Calu3 (cell line): ENCODE data around the gene AGPAT3. TPM values are rescaled to one million over a fixed set of nuclear protein-coding genes. Genes with fewer than 3 reads are reported as not detected.

Source experiments
- BruUV-seq: library from RNA; stranded (reverse); fragments of 400-500 nt; replicated peaks from 2 replicates; lab custom pipeline; 2021; lab: Mats Ljungman, UMichigan
- CTCF ChIA-PET: fragments of 300-600 bp; sonication (Branson Sonifier 250); formaldehyde crosslinking; loops from one replicate; lab custom pipeline; 2022; ENCODE audit warnings: antibody characterized with exemption; lab: Charles Lee
- DNase-seq: peaks from one replicate; pipeline ENCODE4 v3.0.0; 2022
- H3K27ac Mint-ChIP-seq: one replicate; pipeline ENCODE4 v1.8.0; 2022; ENCODE audit warnings: mixed read lengths; ENCODE audit not compliant: unreplicated experiment
- H3K27me3 Mint-ChIP-seq: one replicate; pipeline ENCODE4 v1.8.0; 2022; ENCODE audit warnings: mixed read lengths; ENCODE audit not compliant: unreplicated experiment
- H3K36me3 Mint-ChIP-seq: one replicate; pipeline ENCODE4 v1.8.0; 2022; ENCODE audit warnings: mild to moderate bottlenecking, moderate library complexity, mixed read lengths; ENCODE audit not compliant: insufficient read depth, unreplicated experiment
- H3K4me1 Mint-ChIP-seq: one replicate; pipeline ENCODE4 v1.8.0; 2022; ENCODE audit warnings: mild to moderate bottlenecking, low read depth, mixed read lengths; ENCODE audit not compliant: unreplicated experiment
- H3K4me3 Mint-ChIP-seq: one replicate; pipeline ENCODE4 v1.8.0; 2022; ENCODE audit warnings: mild to moderate bottlenecking, low read depth, moderate library complexity, mixed read lengths; ENCODE audit not compliant: unreplicated experiment
- H3K9me3 Mint-ChIP-seq: one replicate; pipeline ENCODE4 v1.8.0; 2022; ENCODE audit warnings: low read depth, mixed read lengths; ENCODE audit not compliant: unreplicated experiment
- intact Hi-C: fragments of 100-400 bp; cut with micrococcal nuclease; formaldehyde crosslinking; loops from one replicate; pipeline ENCODE4 v1.10.0; 2022; ENCODE audit not compliant: unreplicated experiment
- total RNA-seq: library from RNA; stranded (reverse); gene quantifications from 2 replicates; pipeline ENCODE4 v1.2.3, GENCODE V29; 2022
- TF ChIP-seq, protein P1 (sequence below): fragments of 200-600 bp; IDR thresholded peaks from one replicate; pipeline ENCODE4 v1.8.0; 2022; ENCODE audit warnings: antibody characterized with exemption; ENCODE audit not compliant: unreplicated experiment

The AGPAT3 gene
- total RNA-seq, 1 experiment from 2014 or later, result 61.2 TPM

DNA sequence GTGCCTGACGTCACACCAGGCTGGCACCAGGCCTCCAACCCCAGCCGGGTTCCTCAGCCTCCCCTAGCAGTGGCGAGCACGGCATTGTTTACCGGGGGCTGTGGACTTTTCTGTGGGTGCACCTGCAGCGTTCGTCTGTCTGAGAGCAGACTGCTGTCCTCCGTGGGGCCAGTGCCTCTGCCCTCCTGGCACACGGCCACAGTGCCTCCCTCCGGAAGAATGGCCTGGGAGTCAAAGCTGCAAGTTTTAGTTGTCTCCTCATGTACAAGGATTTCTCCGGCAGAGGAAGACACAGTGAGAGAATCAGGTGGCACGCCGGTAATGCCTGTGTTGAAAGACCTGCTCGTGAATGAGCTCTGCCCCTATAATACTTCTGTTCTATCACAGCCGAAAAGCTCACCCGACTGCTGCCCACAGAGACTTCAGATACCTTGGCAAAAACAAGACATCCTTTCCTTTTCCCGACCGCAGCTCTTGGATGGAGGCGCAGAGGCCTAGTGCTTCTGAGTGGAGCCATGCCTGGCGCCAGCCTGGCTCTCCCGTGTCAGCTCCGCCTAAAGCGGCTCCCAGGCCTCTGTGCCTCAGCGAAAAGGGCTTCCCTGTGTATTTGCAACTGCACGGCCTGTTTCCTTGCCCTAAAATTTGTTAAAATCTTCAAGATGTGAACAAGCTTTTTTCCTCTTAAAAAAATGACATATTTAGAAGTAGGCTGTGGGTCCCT, 71.4 kb downstream of the AGPAT3 start:
- CTCF ChIA-PET, result interaction anchor here (0.7 kb wide), 1 partner anchor 71 kb away, joined by 3 read pairs; no protein-coding TSS in a partner anchor
- H3K4me1 Mint-ChIP-seq, result no peaks in the 10 kb centered on the region
- peaks cover 8% of the 10 kb centered on the region for H3K36me3 Mint-ChIP-seq
- H3K9me3 Mint-ChIP-seq, result no peaks in the 10 kb centered on the region
- no peak overlapping the region for H3K27ac Mint-ChIP-seq
- TF ChIP-seq, protein P1, sequence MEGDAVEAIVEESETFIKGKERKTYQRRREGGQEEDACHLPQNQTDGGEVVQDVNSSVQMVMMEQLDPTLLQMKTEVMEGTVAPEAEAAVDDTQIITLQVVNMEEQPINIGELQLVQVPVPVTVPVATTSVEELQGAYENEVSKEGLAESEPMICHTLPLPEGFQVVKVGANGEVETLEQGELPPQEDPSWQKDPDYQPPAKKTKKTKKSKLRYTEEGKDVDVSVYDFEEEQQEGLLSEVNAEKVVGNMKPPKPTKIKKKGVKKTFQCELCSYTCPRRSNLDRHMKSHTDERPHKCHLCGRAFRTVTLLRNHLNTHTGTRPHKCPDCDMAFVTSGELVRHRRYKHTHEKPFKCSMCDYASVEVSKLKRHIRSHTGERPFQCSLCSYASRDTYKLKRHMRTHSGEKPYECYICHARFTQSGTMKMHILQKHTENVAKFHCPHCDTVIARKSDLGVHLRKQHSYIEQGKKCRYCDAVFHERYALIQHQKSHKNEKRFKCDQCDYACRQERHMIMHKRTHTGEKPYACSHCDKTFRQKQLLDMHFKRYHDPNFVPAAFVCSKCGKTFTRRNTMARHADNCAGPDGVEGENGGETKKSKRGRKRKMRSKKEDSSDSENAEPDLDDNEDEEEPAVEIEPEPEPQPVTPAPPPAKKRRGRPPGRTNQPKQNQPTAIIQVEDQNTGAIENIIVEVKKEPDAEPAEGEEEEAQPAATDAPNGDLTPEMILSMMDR, result no peak
- no peak for DNase-seq
- H3K27me3 Mint-ChIP-seq, result no peaks in the 10 kb centered on the region
- BruUV-seq, result no TSS peak
- intact Hi-C loops, result no loop called here
- no peak overlapping the region for H3K4me3 Mint-ChIP-seq

DNA sequence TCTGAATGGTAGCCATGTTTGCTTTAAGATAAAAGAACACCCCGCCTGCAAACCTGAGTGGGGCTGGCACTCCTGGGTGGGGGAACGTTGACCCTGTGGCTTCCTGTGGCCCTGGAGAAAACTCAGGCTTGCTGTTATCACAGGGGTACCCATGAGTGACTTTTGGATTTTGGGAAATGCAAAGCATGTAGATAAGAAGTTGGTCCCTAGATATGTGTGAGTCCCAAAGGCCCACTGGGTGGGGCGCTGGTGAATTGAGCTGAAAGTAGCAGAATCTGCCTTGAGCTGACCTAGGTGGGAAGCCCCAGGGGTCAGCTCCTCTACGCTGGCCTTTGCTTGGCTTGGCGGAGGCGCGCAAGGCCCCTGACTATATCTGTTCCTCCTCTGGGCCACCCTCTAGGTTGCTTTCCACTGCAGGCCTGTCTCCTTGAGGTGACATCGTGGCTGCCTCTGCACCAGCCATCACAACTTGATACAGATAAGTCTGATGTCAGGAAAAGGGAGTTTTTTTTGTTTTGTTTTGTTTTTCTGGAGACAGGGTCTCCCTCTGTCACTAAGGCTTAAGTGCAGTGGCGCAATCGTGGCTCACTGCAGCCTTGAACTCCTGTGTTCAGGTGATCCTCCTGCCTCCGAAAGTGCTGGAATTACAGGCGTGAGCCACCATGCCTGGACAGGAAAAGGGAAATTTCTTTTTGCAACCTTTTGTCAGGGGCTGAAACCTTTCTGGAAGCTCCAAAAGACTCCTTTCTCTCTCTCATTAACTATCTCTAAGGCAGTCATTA, 72.2 kb downstream of the AGPAT3 start:
- TF ChIP-seq, protein P1, result no peak
- no peak for DNase-seq
- CTCF ChIA-PET, result no interaction called here
- BruUV-seq, result no TSS peak
- H3K36me3 Mint-ChIP-seq, result peaks cover 14% of the 10 kb centered on the region
- intact Hi-C loops, result no loop called here
- H3K4me1 Mint-ChIP-seq, result no peaks in the 10 kb centered on the region
- no peaks in the 10 kb centered on the region for H3K27me3 Mint-ChIP-seq
- H3K9me3 Mint-ChIP-seq, result no peaks in the 10 kb centered on the region
- no peak overlapping the region for H3K4me3 Mint-ChIP-seq
- no peak overlapping the region for H3K27ac Mint-ChIP-seq

DNA sequence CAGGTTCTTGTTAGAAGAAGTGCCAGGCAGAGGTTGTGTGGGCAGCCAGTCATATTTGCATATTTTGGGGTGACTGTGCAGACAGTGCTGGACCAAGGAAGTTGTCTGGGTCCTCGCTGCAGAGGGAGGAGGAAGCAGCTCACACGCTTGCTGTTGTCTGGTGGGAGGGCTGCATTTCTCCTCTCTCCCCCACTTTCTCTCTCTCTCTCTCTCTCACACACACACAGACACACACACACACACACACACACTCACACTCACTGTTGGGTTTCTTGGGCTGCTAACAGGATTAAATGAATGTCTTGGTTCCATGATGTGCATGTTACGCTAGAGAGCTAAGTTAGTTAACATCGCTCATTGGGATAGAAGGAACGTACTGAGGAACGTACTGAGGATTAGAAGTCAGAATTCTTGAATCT, 72.9 kb downstream of the AGPAT3 start:
- no peaks in the 10 kb centered on the region for H3K9me3 Mint-ChIP-seq
- intact Hi-C loops, result loop anchor here (2.0 kb wide), 1 partner anchor 71 kb away; no protein-coding TSS in a partner anchor
- BruUV-seq, result no TSS peak
- H3K4me3 Mint-ChIP-seq, result no peak overlapping the region
- TF ChIP-seq, protein P1, result no peak
- no peaks in the 10 kb centered on the region for H3K27me3 Mint-ChIP-seq
- H3K4me1 Mint-ChIP-seq, result no peaks in the 10 kb centered on the region
- H3K36me3 Mint-ChIP-seq, result peaks cover 17% of the 10 kb centered on the region
- CTCF ChIA-PET, result interaction anchor here (1.0 kb wide), 1 partner anchor 127 kb away, joined by 3 read pairs; no protein-coding TSS in a partner anchor
- DNase-seq, result no peak
- H3K27ac Mint-ChIP-seq, result no peak overlapping the region

DNA sequence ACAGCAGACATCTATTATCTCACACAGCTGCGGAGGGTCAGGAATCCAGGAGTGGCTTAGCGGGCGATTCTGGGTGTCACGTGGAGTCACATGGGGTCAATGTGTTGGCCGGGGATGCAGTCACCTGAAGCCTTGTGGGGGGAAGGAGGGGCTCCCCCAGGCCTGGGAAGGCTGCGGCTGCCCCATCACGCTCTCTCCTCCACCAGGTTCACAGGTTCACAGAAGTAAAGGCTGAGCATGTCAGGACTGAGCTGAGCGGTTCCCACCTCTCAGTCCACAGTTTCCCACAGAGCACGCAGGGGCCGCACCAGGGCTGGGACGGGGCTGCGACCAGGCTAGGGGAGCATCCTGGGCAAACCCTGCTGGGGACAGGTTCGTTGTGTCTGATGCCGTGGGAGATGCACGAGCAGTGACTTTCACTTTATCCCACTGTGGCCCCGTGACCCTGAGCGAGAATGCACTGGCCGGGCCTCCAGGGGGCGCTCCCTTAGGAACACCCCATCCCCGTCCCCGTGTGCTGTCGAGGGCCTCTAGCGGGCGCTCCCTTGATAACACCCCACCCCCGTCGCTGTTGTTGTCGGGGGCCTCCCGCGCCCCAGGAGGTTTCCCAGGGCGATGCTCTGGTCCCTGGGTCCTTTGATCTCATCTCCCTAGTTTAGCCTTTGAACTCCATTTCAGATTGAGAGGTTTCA, 73.9 kb downstream of the AGPAT3 start:
- H3K36me3 Mint-ChIP-seq, result peaks cover 17% of the 10 kb centered on the region
- no TSS peak for BruUV-seq
- no peaks in the 10 kb centered on the region for H3K4me1 Mint-ChIP-seq
- H3K4me3 Mint-ChIP-seq, result peak overlapping the region; percentile 64
- intact Hi-C loops, result loop anchor here (2.0 kb wide), 1 partner anchor 72 kb away; no protein-coding TSS in a partner anchor
- H3K27ac Mint-ChIP-seq, result no peak overlapping the region
- CTCF ChIA-PET, result interaction anchor here (0.6 to 1.0 kb wide), 3 partner anchors 36 to 128 kb away, joined by 3 read pairs; no protein-coding TSS in a partner anchor
- H3K9me3 Mint-ChIP-seq, result no peaks in the 10 kb centered on the region
- TF ChIP-seq, protein P1, result peak; percentile 85
- H3K27me3 Mint-ChIP-seq, result no peaks in the 10 kb centered on the region
- peak; percentile 82 for DNase-seq
